HEK293 (cell line): Measurements from ENCODE around the gene AMPH.
"Not testable (repeated sequence)": the region's sequence is repeated elsewhere in the genome, so short reads cannot be mapped to it uniquely, and the experiment has no call there.

ENCODE experiments used
- KLF16 ChIP-seq: fragments of 450-650 bp; formaldehyde crosslinking; IDR thresholded peaks from 2 replicates; pipeline ENCODE4 v1.5.1; 2017; ENCODE audit warnings: missing biosample characterization, missing genetic modification characterization
- REST ChIP-seq: fragments of 450-650 bp; formaldehyde crosslinking; IDR thresholded peaks from 2 replicates; pipeline ENCODE4 v1.5.1; 2016; ENCODE audit warnings: missing biosample characterization, missing genetic modification characterization
- SP2 ChIP-seq: fragments of 450-650 bp; formaldehyde crosslinking; IDR thresholded peaks from 2 replicates; pipeline ENCODE4 v1.5.1; 2016; ENCODE audit warnings: missing biosample characterization, missing genetic modification characterization
- ZBTB8A ChIP-seq: fragments of 450-650 bp; formaldehyde crosslinking; IDR thresholded peaks from 2 replicates; pipeline ENCODE4 v1.5.1; 2016; ENCODE audit warnings: missing biosample characterization, missing genetic modification characterization
- ZNF10 ChIP-seq: fragments of 450-650 bp; formaldehyde crosslinking; IDR thresholded peaks from 2 replicates; pipeline ENCODE4 v1.5.1; 2017; ENCODE audit warnings: missing biosample characterization, missing genetic modification characterization
- ZNF416 ChIP-seq: fragments of 450-650 bp; formaldehyde crosslinking; IDR thresholded peaks from 2 replicates; pipeline ENCODE4 v1.5.1; 2016; ENCODE audit warnings: missing biosample characterization, missing genetic modification characterization
- ZNF629 ChIP-seq: fragments of 450-650 bp; formaldehyde crosslinking; IDR thresholded peaks from 2 replicates; pipeline ENCODE4 v1.5.1; 2017; ENCODE audit warnings: missing biosample characterization, missing genetic modification characterization
- TF ChIP-seq, protein P1 (sequence below): fragments of 450-650 bp; formaldehyde crosslinking; IDR thresholded peaks from 2 replicates; pipeline ENCODE4 v1.5.1; 2016; ENCODE audit warnings: missing biosample characterization, missing genetic modification characterization

GRCh38 chr7:38571620-38572019 lies 59.6 kb downstream of the AMPH start:
- TF ChIP-seq KLF16 (tag by site-specific recombination); ZNF629 (tag by site-specific recombination); ZBTB8A (tag by site-specific recombination); SP2 (tag by site-specific recombination); REST (tag by site-specific recombination); ZNF10; ZNF416: not testable (repeated sequence)
- TF ChIP-seq, protein P1, sequence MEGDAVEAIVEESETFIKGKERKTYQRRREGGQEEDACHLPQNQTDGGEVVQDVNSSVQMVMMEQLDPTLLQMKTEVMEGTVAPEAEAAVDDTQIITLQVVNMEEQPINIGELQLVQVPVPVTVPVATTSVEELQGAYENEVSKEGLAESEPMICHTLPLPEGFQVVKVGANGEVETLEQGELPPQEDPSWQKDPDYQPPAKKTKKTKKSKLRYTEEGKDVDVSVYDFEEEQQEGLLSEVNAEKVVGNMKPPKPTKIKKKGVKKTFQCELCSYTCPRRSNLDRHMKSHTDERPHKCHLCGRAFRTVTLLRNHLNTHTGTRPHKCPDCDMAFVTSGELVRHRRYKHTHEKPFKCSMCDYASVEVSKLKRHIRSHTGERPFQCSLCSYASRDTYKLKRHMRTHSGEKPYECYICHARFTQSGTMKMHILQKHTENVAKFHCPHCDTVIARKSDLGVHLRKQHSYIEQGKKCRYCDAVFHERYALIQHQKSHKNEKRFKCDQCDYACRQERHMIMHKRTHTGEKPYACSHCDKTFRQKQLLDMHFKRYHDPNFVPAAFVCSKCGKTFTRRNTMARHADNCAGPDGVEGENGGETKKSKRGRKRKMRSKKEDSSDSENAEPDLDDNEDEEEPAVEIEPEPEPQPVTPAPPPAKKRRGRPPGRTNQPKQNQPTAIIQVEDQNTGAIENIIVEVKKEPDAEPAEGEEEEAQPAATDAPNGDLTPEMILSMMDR (tag by site-specific recombination): not testable (repeated sequence)
